ENCODE results near the gene NPAS1.
"Not testable (repeated sequence)": the region's sequence is repeated elsewhere in the genome, so short reads cannot be mapped to it uniquely, and the experiment has no call there.

Gene NPAS1

GRCh38 chr19:46990991-46991676 lies 28.5 kb upstream of the NPAS1 start:
- peak; percentile 87 for DNase-seq (ENCODE audit: low spot score)

GRCh38 chr19:46992699-46993535 lies 26.7 kb upstream of the NPAS1 start:
- no peak for DNase-seq (ENCODE audit: low spot score)

- no peak for DNase-seq (ENCODE audit: low spot score)
Observed at GRCh38 chr19:46993622-46994021, 26.0 kb upstream of the NPAS1 start.

- no peak for DNase-seq (ENCODE audit: low spot score)
Observed at GRCh38 chr19:46994141-46994686, 25.4 kb upstream of the NPAS1 start.

- DNase-seq (ENCODE audit: low spot score): no peak
Observed at GRCh38 chr19:46995492-46995891, 24.1 kb upstream of the NPAS1 start.

- DNase-seq (ENCODE audit: low spot score): no peak
Observed at GRCh38 chr19:46998445-46999125, 21.1 kb upstream of the NPAS1 start.

- no peak for DNase-seq (ENCODE audit: low spot score)
Observed at GRCh38 chr19:46999377-46999776, 20.3 kb upstream of the NPAS1 start.

GRCh38 chr19:46999878-47000277 lies 19.8 kb upstream of the NPAS1 start:
- DNase-seq (ENCODE audit: low spot score): no peak

GRCh38 chr19:47000373-47000772 lies 19.3 kb upstream of the NPAS1 start:
- DNase-seq (ENCODE audit: low spot score): no peak

GRCh38 chr19:47001584-47001983 lies 18.1 kb upstream of the NPAS1 start:
- no peak for DNase-seq (ENCODE audit: low spot score)

GRCh38 chr19:47002106-47002766 lies 17.4 kb upstream of the NPAS1 start:
- no peak for DNase-seq (ENCODE audit: low spot score)

GRCh38 chr19:47002853-47003610 lies 16.6 kb upstream of the NPAS1 start:
- DNase-seq (ENCODE audit: low spot score): no peak

- no peak for DNase-seq (ENCODE audit: low spot score)
Observed at GRCh38 chr19:47003611-47004465, 15.8 kb upstream of the NPAS1 start.

GRCh38 chr19:47005164-47005641 lies 14.4 kb upstream of the NPAS1 start:
- no peak for DNase-seq (ENCODE audit: low spot score)

GRCh38 chr19:47005873-47006272 lies 13.8 kb upstream of the NPAS1 start:
- DNase-seq (ENCODE audit: low spot score): peak; percentile 47

GRCh38 chr19:47006496-47006895 lies 13.1 kb upstream of the NPAS1 start:
- DNase-seq (ENCODE audit: low spot score): no peak

GRCh38 chr19:47010549-47010948 lies 9.1 kb upstream of the NPAS1 start:
- DNase-seq (ENCODE audit: low spot score): not testable (repeated sequence)

- no peak for DNase-seq (ENCODE audit: low spot score)
Observed at GRCh38 chr19:47012617-47013016, 7.0 kb upstream of the NPAS1 start.

- DNase-seq (ENCODE audit: low spot score): peak; percentile 94
Observed at GRCh38 chr19:47013041-47013517, 6.6 kb upstream of the NPAS1 start.

- DNase-seq (ENCODE audit: low spot score): no peak
Observed at GRCh38 chr19:47018923-47019322, 714 bp upstream of the NPAS1 start.
